ENCODE results near the gene DYSF.

GRCh38 chr2:71482055-71482454 lies 28.7 kb downstream of the DYSF start:
- TF ChIP-seq, protein P1, sequence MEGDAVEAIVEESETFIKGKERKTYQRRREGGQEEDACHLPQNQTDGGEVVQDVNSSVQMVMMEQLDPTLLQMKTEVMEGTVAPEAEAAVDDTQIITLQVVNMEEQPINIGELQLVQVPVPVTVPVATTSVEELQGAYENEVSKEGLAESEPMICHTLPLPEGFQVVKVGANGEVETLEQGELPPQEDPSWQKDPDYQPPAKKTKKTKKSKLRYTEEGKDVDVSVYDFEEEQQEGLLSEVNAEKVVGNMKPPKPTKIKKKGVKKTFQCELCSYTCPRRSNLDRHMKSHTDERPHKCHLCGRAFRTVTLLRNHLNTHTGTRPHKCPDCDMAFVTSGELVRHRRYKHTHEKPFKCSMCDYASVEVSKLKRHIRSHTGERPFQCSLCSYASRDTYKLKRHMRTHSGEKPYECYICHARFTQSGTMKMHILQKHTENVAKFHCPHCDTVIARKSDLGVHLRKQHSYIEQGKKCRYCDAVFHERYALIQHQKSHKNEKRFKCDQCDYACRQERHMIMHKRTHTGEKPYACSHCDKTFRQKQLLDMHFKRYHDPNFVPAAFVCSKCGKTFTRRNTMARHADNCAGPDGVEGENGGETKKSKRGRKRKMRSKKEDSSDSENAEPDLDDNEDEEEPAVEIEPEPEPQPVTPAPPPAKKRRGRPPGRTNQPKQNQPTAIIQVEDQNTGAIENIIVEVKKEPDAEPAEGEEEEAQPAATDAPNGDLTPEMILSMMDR (IDR thresholded peaks at IDR 0.05; ENCODE audit: low read length), result no peak
- TF ChIP-seq EZH2 (optimal IDR thresholded peaks at IDR 0.05; ENCODE audit: low read depth, low read length), result no peak
